ENCODE data around the gene TMEM14C.
"Not testable (repeated sequence)": the region's sequence is repeated elsewhere in the genome, so short reads cannot be mapped to it uniquely, and the experiment has no call there.

The TMEM14C gene

DNA sequence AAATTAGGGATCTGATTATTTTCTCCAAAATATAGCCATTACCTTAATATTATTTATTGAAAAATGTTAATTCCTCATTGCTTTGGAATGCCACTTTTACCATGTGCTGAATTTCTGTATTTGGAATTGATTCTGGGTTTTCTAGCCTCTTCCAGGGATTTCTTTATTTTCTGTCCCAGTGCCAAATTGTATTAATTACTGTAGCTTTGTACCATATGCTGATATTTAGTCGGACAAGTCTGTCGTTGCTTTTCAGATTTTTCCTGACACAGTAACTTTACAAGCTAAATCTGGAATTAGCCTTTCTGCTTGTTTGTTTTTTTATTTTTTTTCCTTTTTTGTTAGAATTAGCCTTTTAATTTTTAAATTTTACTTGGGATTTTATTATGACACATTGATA is 13.9 kb downstream of the TMEM14C start:
- Mint-ChIP-seq H3K9me3 (no peaks in the 10 kb centered on the region), H3K4me3 (no peak overlapping the region), H3K4me1 (ENCODE audit: low read depth) (no peaks in the 10 kb centered on the region), H3K36me3 (ENCODE audit: low read depth) (peaks cover 12% of the 10 kb centered on the region), H3K27me3 (ENCODE audit: low read depth) (no peaks in the 10 kb centered on the region), H3K27ac (no peak overlapping the region)

GRCh38 chr6:10740061-10740460 is 17.2 kb downstream of the TMEM14C start:
- Mint-ChIP-seq H3K27me3 (ENCODE audit: low read depth) (no peaks in the 10 kb centered on the region), H3K4me3 (no peak overlapping the region), H3K4me1 (ENCODE audit: low read depth) (peaks cover 2% of the 10 kb centered on the region), H3K27ac (no peak overlapping the region), H3K9me3 (no peaks in the 10 kb centered on the region), H3K36me3 (ENCODE audit: low read depth) (peaks cover 2% of the 10 kb centered on the region)

DNA sequence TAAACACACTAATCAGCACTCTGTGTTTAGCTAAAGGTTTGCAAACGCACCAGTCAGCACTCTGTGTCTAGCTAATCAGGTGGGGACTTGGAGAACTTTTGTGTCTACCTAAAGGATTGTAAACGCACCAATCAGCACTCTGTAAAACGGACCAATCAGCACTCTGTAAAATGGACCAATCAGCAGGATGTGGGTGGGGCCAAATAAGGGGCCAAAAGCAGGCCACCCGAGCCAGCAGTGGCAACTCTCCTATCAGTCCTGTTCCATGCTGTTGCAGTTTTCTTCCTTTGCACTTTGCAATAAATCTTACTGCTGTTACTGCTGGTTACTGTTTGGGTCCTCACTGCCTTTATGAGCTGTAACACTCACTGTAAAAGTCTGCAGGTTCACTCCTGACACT is 18.8 kb downstream of the TMEM14C start:
- not testable (repeated sequence) for H3K36me3 Mint-ChIP-seq (ENCODE audit: low read depth); H3K4me3 Mint-ChIP-seq; H3K9me3 Mint-ChIP-seq; H3K27me3 Mint-ChIP-seq (ENCODE audit: low read depth); H3K27ac Mint-ChIP-seq; H3K4me1 Mint-ChIP-seq (ENCODE audit: low read depth)

GRCh38 chr6:10742251-10742650 is 19.4 kb downstream of the TMEM14C start:
- Mint-ChIP-seq H3K4me3 (no peak overlapping the region), H3K27ac (no peak overlapping the region), H3K9me3 (no peaks in the 10 kb centered on the region), H3K27me3 (ENCODE audit: low read depth) (no peaks in the 10 kb centered on the region), H3K36me3 (ENCODE audit: low read depth) (peaks cover 2% of the 10 kb centered on the region), H3K4me1 (ENCODE audit: low read depth) (peaks cover 13% of the 10 kb centered on the region)

DNA sequence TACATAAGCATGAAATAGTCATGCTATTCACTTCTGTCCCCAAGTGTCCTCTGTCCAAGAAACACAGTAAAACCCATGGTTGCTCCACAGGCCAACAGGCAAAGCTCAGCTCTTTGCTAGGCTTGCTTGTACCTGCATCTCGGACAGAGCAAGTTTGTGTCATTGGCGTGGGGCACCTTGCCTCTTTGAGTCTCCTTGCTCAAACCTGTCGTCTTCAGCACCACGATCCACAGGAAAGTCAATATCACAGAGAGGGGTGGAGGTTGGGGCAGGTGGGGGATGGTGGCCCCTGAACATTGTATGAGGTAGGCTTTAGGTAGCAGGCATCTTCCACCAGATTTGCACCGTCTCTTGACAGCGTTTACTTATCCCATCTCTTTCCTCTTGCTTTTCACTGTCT is 20.6 kb downstream of the TMEM14C start:
- Mint-ChIP-seq H3K27ac (no peak overlapping the region), H3K27me3 (ENCODE audit: low read depth) (no peaks in the 10 kb centered on the region), H3K4me3 (no peak overlapping the region), H3K9me3 (no peaks in the 10 kb centered on the region), H3K36me3 (ENCODE audit: low read depth) (peaks cover 2% of the 10 kb centered on the region), H3K4me1 (ENCODE audit: low read depth) (peaks cover 14% of the 10 kb centered on the region)

DNA sequence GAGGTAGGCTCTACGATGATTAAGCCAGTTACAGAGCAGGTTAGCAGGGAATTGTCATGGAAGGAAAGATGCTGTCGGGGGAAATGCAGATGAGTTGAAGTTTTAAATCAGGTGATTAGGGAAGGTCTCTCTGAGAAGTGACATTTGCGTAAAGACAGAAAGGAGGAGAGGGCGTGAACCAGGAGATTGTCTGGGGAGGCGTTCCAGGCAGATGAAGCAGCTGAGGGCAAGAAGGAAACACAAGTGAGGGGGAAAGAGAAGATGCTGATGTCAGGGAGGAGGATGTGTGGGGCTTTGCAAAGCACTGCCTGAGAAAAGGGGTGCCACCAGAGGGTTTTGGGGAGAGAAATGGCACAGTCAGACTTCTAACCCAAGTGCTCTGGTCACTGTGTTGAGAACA is 22.2 kb downstream of the TMEM14C start:
- Mint-ChIP-seq H3K27ac (peak overlapping the region; percentile 74), H3K9me3 (no peaks in the 10 kb centered on the region), H3K27me3 (ENCODE audit: low read depth) (no peaks in the 10 kb centered on the region), H3K4me3 (peak overlapping the region; percentile 27), H3K4me1 (ENCODE audit: low read depth) (peaks cover 25% of the 10 kb centered on the region), H3K36me3 (ENCODE audit: low read depth) (peaks cover 5% of the 10 kb centered on the region)

- no peaks in the 10 kb centered on the region for H3K27me3 Mint-ChIP-seq (ENCODE audit: low read depth)
- H3K27ac Mint-ChIP-seq, result peak overlapping the region; percentile 94
- peak overlapping the region; percentile 82 for H3K4me3 Mint-ChIP-seq
- H3K4me1 Mint-ChIP-seq (ENCODE audit: low read depth), result peaks cover 27% of the 10 kb centered on the region
- peaks cover 18% of the 10 kb centered on the region for H3K36me3 Mint-ChIP-seq (ENCODE audit: low read depth)
- no peaks in the 10 kb centered on the region for H3K9me3 Mint-ChIP-seq
Observed at GRCh38 chr6:10746915-10747250, 24.0 kb downstream of the TMEM14C start.

DNA sequence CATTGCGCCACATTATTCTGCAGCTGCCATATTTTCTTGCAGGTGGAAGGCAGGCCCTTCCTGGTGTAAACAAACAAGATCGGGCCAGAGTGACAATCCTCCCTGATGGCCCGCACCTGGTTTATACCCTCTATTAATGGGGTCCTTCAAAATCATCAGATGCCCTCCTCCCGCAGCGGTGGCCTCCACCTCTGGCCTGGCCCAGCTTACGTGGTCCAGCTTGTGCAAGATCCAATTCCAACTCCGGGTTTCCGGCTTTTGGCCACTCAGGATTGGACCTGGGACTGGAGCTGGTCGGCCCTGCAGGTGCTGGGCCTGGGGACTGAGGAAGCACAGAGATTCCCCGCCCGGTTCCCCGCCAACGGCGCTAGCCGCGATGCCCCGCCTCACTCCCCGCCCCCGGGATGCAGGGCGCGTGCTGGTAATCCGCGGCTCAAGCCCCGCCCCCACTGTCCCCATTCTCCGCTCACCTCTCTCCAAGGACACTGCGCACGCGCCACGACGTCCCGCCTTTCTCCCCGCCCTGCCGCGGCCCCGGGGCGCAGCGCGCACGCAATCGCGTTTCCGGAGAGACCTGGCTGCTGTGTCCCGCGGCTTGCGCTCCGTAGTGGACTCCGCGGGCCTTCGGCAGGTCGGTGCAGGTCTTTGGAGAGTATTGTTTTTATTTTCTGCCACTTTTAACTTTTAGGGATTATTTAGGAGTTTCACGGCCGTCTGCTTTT is 24.5 kb downstream of the TMEM14C start, which contains the start of gene TMEM14B:
Gene TMEM14B, plus strand, starts transcription at position 555 of the 722 bp plus-strand sequence. CDS start 1,441 bp downstream, outside the sequence.
- H3K9me3 Mint-ChIP-seq, result no peaks in the 10 kb centered on the region
- peaks cover 27% of the 10 kb centered on the region for H3K4me1 Mint-ChIP-seq (ENCODE audit: low read depth)
- H3K36me3 Mint-ChIP-seq (ENCODE audit: low read depth), result peaks cover 21% of the 10 kb centered on the region
- peak within 1 kb of the TSS; percentile 94 for H3K27ac Mint-ChIP-seq
- no peaks in the 10 kb centered on the region for H3K27me3 Mint-ChIP-seq (ENCODE audit: low read depth)
- peak within 1 kb of the TSS; percentile 82 for H3K4me3 Mint-ChIP-seq

DNA sequence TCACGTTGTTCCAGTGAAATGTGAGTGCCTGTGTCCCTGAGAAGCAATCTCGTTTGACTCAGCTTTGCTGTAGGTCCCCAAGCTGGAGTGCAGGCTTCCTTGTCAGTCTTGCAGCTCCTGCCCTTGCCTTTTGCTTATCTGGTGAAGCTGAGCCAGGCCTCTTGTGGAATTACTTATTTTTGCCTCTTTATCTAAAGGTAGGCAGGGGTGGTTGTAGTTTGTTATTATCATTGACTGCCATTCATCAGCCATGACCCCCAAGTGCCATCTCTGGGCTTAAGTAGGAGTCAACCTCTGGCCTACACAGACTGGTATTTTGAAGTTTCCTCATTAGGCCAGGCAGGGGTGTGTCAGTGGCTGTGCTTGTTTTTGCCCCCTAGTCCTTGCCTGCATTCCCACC is 26.9 kb downstream of the TMEM14C start:
- Mint-ChIP-seq H3K4me1 (ENCODE audit: low read depth) (peaks cover 37% of the 10 kb centered on the region), H3K36me3 (ENCODE audit: low read depth) (peaks cover 35% of the 10 kb centered on the region), H3K27ac (peak overlapping the region; percentile 6), H3K9me3 (no peaks in the 10 kb centered on the region), H3K27me3 (ENCODE audit: low read depth) (no peaks in the 10 kb centered on the region), H3K4me3 (peak overlapping the region; percentile 11)

DNA sequence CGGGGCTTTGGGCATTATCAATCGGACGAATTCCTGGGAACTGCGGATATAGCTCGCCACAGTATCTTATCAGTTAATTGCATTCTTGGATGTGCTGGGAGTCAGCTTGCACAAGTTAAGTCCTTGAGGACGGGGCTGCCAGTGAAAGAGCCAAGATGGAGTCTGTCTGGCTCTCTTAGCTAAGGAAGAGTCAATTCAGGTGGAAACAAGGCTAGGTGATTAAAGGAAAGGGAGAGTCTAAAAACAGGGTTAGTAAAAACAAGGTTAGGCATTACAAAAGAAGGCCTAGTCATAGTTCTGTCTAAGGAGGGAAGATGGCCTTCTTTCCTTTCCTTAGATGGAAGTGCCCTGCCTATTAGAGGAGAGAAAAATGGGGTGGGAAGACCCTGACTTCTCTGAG is 27.7 kb downstream of the TMEM14C start:
- H3K9me3 Mint-ChIP-seq; H3K27ac Mint-ChIP-seq; H3K4me3 Mint-ChIP-seq; H3K27me3 Mint-ChIP-seq (ENCODE audit: low read depth): not testable (repeated sequence)
- peaks cover 39% of the 10 kb centered on the region for H3K36me3 Mint-ChIP-seq (ENCODE audit: low read depth)
- H3K4me1 Mint-ChIP-seq (ENCODE audit: low read depth), result peaks cover 39% of the 10 kb centered on the region

DNA sequence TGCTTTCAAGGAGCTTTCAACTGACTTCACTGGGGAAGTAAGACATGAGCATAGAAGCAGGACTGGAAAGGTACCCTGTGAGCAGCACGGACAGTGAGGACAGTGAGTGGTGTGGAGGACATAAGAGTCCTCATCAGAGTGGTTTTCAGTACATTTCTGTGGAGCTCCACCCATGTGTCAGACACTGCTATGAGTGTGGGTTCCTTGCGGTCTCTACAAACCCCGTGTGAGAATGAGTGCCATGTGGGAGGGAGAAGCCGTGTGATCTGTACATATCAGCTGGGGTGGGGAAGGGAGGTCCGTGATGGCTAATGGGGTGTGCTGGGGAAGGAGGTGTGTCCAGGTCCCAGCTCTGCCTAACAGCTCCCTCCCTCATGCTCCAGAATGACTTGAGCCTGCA is 28.9 kb downstream of the TMEM14C start:
- peaks cover 45% of the 10 kb centered on the region for H3K36me3 Mint-ChIP-seq (ENCODE audit: low read depth)
- H3K4me3 Mint-ChIP-seq; H3K27ac Mint-ChIP-seq; H3K27me3 Mint-ChIP-seq (ENCODE audit: low read depth); H3K9me3 Mint-ChIP-seq: not testable (repeated sequence)
- H3K4me1 Mint-ChIP-seq (ENCODE audit: low read depth), result peaks cover 37% of the 10 kb centered on the region

DNA sequence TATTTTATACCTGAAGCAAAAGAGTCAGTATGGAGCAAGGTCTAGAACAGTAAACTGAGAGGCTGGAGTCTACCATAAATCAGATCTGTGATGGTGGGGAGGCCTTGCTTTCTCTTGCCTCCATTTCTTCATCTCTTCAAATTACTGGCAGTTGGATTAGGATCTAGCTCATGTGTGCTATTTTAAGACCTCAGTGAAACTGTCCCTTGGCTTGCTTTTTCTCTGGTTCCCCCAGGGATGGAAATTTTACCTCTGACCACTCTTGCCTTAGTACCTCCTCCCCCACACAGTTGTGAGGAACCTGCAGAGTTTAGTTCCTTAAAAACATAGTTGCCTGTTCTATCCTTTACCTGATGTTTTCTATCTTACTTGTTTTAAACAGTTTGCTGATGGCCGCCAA is 33.2 kb downstream of the TMEM14C start:
- Mint-ChIP-seq H3K4me1 (ENCODE audit: low read depth) (peaks cover 23% of the 10 kb centered on the region), H3K36me3 (ENCODE audit: low read depth) (peaks cover 51% of the 10 kb centered on the region), H3K9me3 (no peaks in the 10 kb centered on the region), H3K27ac (no peak overlapping the region), H3K4me3 (no peak overlapping the region), H3K27me3 (ENCODE audit: low read depth) (no peaks in the 10 kb centered on the region)

DNA sequence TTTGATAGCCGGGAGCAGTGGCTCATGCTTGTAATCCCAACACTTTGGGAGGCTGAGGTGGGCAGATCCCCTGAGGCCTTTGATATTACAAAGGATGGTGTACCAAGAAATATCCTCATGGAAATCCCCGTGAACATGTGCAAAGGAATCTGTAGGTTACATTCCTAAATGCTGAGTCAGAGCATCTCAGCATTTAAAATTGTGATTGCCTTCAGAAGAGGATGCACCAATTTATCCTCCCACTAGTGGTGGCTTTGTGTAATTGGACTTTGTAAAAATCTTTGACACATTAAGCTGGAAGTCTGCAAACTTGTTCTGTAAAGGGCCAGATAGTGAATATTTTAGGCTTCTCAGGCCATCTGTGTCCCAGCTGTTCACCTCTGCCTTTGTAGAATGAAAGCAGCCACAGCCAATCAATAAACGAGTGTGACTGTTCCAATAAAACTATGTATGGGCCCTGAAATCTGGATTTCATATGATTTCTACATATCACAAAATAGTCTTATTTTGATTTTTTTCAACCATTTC is 36.5 kb downstream of the TMEM14C start:
- H3K27me3 Mint-ChIP-seq (ENCODE audit: low read depth), result no peaks in the 10 kb centered on the region
- H3K36me3 Mint-ChIP-seq (ENCODE audit: low read depth), result peaks cover 31% of the 10 kb centered on the region
- no peak overlapping the region for H3K27ac Mint-ChIP-seq
- H3K4me3 Mint-ChIP-seq, result no peak overlapping the region
- H3K4me1 Mint-ChIP-seq (ENCODE audit: low read depth), result peaks cover 19% of the 10 kb centered on the region
- no peaks in the 10 kb centered on the region for H3K9me3 Mint-ChIP-seq

- no peak overlapping the region for H3K4me3 Mint-ChIP-seq
- H3K27me3 Mint-ChIP-seq (ENCODE audit: low read depth), result no peaks in the 10 kb centered on the region
- peaks cover 26% of the 10 kb centered on the region for H3K36me3 Mint-ChIP-seq (ENCODE audit: low read depth)
- H3K9me3 Mint-ChIP-seq, result no peaks in the 10 kb centered on the region
- no peak overlapping the region for H3K27ac Mint-ChIP-seq
- peaks cover 13% of the 10 kb centered on the region for H3K4me1 Mint-ChIP-seq (ENCODE audit: low read depth)
Observed at GRCh38 chr6:10759884-10760329, 37.0 kb downstream of the TMEM14C start.

DNA sequence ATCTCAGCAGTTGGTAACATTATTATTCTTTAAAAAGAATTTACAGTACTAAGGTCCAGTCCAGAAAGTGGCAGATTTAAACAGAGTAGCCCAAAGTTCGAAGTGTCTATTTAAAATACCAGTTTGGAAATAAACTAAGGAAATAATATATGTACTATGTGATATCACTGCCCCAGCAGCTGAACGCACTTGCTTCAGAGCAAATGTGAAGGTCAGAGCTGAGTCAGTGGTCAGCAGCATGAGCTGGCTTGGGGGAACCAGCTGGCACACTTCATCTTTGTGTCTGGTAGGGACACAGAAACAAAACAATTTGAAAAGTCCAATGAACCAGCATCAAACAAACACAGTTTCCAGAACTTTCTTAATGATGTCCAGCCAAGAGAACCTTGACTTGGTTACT is 40.1 kb downstream of the TMEM14C start:
- Mint-ChIP-seq H3K36me3 (ENCODE audit: low read depth) (peaks cover 14% of the 10 kb centered on the region), H3K27me3 (ENCODE audit: low read depth) (no peaks in the 10 kb centered on the region), H3K27ac (no peak overlapping the region), H3K4me3 (no peak overlapping the region), H3K9me3 (no peaks in the 10 kb centered on the region), H3K4me1 (ENCODE audit: low read depth) (peaks cover 6% of the 10 kb centered on the region)

Data from T-helper 1 cell treated with Interleukin-12 subunit alpha and Interleukin-12 subunit beta and Interleukin-4 antibody, amounts not matched to agents 30 μg/mL and 1 μg/mL, for 36 hours (primary cell).